Measurements from ENCODE around the gene MVD.

The MVD gene

DNA sequence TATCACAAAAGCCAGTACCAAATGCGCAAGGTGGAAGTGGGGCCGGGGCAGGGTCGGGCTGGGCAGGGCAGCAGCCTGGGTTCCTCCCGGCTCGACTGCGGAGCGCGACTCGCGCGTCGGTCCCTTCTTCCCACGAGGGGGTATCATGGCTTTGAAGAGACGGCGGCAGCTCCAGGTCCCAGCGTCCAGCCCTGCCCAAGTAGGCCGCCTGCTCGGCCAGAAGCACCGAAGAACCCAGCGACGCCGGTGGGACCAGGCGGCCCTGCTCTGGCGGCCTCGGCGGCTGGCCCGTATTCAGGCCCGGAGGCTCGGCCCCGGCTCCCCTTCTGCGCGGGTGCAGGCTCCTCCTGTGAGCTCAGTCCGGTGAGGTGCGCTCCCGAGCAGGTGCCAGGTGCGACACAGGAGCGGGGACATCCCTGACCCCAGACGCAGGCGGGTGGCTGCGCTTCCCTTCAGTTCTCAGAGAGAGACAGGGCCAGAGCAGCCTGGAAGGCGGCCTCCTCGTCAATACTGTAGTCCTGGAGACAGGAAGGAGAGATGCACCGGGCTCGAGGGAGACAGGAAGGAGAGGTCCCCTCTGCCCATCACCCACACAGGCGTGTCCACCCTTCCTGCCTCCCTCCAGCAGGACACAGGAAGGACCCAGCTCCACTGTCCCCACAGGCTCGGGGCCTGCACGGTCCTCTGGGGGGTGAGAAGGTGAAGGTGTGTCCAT is 34.4 kb upstream of the MVD start:
- peaks cover 4 to 31% (median 21%) of the 10 kb centered on the region in 5 donors for H3K4me1 ChIP-seq (ENCODE audit: control insufficient read depth in 5 of 5, insufficient read depth in 5 of 5, low read length in 5 of 5)
- peaks cover 0 to 3% (median under 1%) of the 10 kb centered on the region in 5 donors for H3K27me3 ChIP-seq (ENCODE audit: control insufficient read depth in 5 of 5, insufficient read depth in 4 of 5, low read length in 5 of 5)
- peaks cover 0 to 53% (median 39%) of the 10 kb centered on the region in 5 donors for H3K36me3 ChIP-seq (ENCODE audit: control insufficient read depth in 5 of 5, insufficient read depth in 5 of 5, low read length in 5 of 5)
- H3K4me3 ChIP-seq (ENCODE audit: low read depth in 1 of 5, low read length in 5 of 5) = no peak overlapping the region
- H3K9ac ChIP-seq (ENCODE audit: low read length in 5 of 5) = no peak overlapping the region
- no peaks in the 10 kb centered on the region for H3K9me3 ChIP-seq (ENCODE audit: control insufficient read depth in 5 of 5, low read length in 5 of 5)
- no peak overlapping the region for H3K27ac ChIP-seq (ENCODE audit: low read depth, low read length)

DNA sequence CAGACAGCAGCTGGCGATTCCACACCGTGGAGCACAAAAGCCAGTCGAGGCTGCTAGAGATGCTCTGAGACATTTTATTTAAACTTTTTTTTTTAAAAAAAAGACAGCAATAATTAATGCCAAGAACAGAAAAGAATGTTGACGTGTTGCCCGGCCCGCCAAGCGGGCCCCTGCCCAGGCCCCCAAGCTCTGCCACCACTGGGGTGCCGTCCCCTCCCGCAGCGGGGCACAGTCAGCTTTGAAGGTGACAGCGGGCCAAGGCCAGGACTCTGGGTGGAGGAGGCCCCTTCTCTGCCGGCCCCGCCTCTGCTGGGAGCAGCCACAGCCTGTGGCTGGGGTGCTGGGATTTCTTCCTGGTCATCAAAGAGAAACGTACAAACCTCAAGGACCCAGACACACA is 33.5 kb upstream of the MVD start:
- Histone ChIP-seq H3K9me3 (ENCODE audit: control insufficient read depth in 5 of 5, low read length in 5 of 5) (no peaks in the 10 kb centered on the region), H3K27me3 (ENCODE audit: control insufficient read depth in 5 of 5, insufficient read depth in 4 of 5, low read length in 5 of 5) (peaks cover 0 to 6% (median 4%) of the 10 kb centered on the region in 5 donors), H3K4me3 (ENCODE audit: low read depth in 1 of 5, low read length in 5 of 5) (no peak overlapping the region), H3K27ac (ENCODE audit: low read depth, low read length) (no peak overlapping the region), H3K36me3 (ENCODE audit: control insufficient read depth in 5 of 5, insufficient read depth in 5 of 5, low read length in 5 of 5) (peaks cover 0 to 50% (median 39%) of the 10 kb centered on the region in 5 donors), H3K9ac (ENCODE audit: low read length in 5 of 5) (no peak overlapping the region), H3K4me1 (ENCODE audit: control insufficient read depth in 5 of 5, insufficient read depth in 5 of 5, low read length in 5 of 5) (peaks cover 0 to 29% (median 13%) of the 10 kb centered on the region in 5 donors)

DNA sequence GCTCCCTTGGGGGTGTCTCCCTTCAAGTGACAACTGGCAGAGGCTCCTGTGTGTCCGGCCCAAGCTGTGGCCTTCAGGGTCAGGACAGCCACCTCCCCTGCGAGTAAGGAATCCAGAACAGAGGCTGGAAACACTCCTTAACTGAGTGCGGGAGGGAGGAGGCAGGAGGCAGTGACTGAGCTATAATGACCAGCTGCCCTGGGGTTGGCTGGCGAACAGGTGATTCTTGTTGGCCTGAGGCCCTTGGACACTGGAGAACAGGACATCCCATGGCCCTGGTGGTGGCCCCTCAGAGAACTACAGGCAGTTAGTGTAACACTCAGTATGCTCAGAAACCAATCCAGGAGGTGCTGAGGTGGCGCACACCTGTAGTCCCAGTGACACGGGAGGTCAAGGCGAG is 32.9 kb upstream of the MVD start:
- H3K4me3 ChIP-seq (ENCODE audit: low read depth in 1 of 5, low read length in 5 of 5) = no peak overlapping the region
- H3K9ac ChIP-seq (ENCODE audit: low read length in 5 of 5) = no peak overlapping the region
- no peaks in the 10 kb centered on the region for H3K9me3 ChIP-seq (ENCODE audit: control insufficient read depth in 5 of 5, low read length in 5 of 5)
- H3K27me3 ChIP-seq (ENCODE audit: control insufficient read depth in 5 of 5, insufficient read depth in 4 of 5, low read length in 5 of 5) = peaks cover 3 to 13% (median 7%) of the 10 kb centered on the region in 5 donors
- peaks cover 0 to 27% (median 9%) of the 10 kb centered on the region in 5 donors for H3K4me1 ChIP-seq (ENCODE audit: control insufficient read depth in 5 of 5, insufficient read depth in 5 of 5, low read length in 5 of 5)
- H3K36me3 ChIP-seq (ENCODE audit: control insufficient read depth in 5 of 5, insufficient read depth in 5 of 5, low read length in 5 of 5) = peaks cover 0 to 50% (median 39%) of the 10 kb centered on the region in 5 donors
- no peak overlapping the region for H3K27ac ChIP-seq (ENCODE audit: low read depth, low read length)

DNA sequence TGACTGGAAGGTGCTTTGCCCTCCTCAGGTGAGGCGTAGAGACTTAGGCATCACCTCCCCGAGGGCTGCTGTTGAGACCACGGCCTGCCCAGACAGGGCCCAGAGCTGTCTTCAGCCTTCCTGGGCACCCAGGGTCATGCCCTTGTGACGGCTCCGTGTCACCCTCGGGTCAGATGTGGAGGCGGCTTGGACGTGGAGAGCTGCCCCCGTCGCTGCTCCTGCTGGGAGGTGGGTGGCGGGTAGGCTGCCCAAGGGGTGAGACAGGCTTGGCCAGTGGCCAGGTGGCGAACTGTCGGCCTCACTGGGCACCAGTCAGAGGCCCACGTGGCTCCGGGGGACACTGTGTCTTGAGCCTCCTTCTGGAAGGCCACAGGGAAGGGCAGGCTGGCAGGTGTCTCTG is 32.3 kb upstream of the MVD start:
- H3K4me3 ChIP-seq (ENCODE audit: low read depth in 1 of 5, low read length in 5 of 5) = no peak overlapping the region
- peaks cover 0 to 49% (median 37%) of the 10 kb centered on the region in 5 donors for H3K36me3 ChIP-seq (ENCODE audit: control insufficient read depth in 5 of 5, insufficient read depth in 5 of 5, low read length in 5 of 5)
- no peaks in the 10 kb centered on the region for H3K9me3 ChIP-seq (ENCODE audit: control insufficient read depth in 5 of 5, low read length in 5 of 5)
- peaks cover 8 to 15% (median 12%) of the 10 kb centered on the region in 5 donors for H3K27me3 ChIP-seq (ENCODE audit: control insufficient read depth in 5 of 5, insufficient read depth in 4 of 5, low read length in 5 of 5)
- peaks cover 0 to 22% (median 3%) of the 10 kb centered on the region in 5 donors for H3K4me1 ChIP-seq (ENCODE audit: control insufficient read depth in 5 of 5, insufficient read depth in 5 of 5, low read length in 5 of 5)
- H3K9ac ChIP-seq (ENCODE audit: low read length in 5 of 5) = no peak overlapping the region
- no peak overlapping the region for H3K27ac ChIP-seq (ENCODE audit: low read depth, low read length)

DNA sequence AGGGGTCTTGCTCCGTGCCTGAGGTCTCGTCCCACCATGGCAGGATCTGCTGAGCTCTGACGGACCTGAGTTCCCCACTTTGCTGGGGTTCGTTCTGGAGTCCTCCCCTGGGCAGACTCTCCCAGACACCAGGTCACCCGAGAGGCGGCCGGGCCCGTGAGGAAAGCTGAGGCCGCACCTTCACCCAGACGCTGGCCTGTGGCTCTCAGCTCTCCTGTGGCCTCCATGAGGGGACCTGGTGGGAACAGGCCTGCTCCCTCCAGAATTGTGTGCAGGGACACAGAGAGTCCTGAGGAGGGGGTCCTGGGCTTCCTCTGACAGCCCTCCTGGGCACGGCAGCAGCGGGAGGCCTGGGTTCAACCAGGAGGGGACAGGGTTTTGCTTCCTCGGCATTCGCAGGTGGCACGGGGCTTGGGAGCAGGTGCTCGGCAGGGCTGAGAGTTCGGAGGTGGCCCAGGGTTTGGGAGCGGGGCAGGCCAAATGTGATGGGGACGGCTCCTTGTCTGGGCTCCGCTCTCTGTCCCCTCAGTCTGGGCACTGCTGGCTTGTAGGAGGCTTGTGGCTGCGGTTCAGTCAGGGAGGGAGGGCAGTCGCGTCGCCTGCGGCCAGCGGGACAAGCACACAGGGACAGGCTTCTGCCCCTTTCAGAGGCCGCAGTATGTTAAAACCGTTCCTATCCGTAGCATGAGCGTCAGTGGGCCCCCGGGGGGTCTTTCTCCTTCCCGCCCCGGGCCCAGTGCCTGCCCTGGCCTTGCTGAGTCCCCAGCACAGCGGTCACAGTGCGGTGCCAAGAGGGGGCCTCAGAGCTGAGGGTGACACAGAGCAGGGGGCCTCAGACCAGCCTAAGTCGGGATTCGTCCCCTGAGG is 31.6 kb upstream of the MVD start:
- Histone ChIP-seq H3K27ac (ENCODE audit: low read depth, low read length) (no peak overlapping the region), H3K4me3 (ENCODE audit: low read depth in 1 of 5, low read length in 5 of 5) (no peak overlapping the region), H3K9me3 (ENCODE audit: control insufficient read depth in 5 of 5, low read length in 5 of 5) (no peaks in the 10 kb centered on the region), H3K4me1 (ENCODE audit: control insufficient read depth in 5 of 5, insufficient read depth in 5 of 5, low read length in 5 of 5) (peaks cover 0 to 14% (median 3%) of the 10 kb centered on the region in 5 donors), H3K9ac (ENCODE audit: low read length in 5 of 5) (no peak overlapping the region), H3K36me3 (ENCODE audit: control insufficient read depth in 5 of 5, insufficient read depth in 5 of 5, low read length in 5 of 5) (peaks cover 0 to 41% (median 30%) of the 10 kb centered on the region in 5 donors), H3K27me3 (ENCODE audit: control insufficient read depth in 5 of 5, insufficient read depth in 4 of 5, low read length in 5 of 5) (peaks cover 9 to 17% (median 15%) of the 10 kb centered on the region in 5 donors)

DNA sequence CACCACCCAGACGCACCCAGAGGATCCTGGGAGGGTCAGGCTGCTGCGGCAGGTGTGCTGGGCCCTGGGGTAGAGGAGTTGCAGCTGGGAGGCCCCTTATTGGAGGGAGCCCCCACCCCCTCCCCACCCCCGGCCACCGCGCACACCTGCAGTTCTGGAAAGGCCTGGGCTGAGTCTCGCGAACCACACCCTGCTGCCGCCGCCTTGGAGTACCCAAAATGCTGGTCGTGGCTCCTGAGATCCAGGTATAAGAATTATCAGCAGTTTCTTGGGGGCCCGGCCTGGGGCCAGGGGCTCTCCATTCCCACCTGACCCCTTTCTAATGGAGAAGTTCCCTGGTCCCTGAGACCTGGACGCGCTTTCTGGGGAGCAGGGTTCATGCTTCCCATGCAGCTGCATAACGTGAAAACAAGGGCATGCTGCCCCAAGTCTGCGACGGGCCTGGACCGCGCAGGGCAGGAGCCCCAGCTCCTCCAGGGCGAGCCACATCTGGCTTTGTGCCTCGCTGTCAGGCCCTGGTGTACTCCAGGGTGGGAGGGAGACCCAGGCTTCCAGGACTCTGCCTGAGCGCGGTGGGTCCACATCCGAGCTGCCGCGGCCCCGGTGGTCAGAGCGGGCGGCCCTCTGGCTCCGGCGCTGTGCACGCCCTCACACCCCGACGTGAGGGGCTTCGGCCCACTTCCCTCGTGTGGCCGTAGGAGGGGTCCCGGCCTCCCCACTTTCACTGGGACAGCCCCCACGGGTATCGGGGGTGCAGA is 30.7 kb upstream of the MVD start:
- H3K9me3 ChIP-seq (ENCODE audit: control insufficient read depth in 5 of 5, low read length in 5 of 5) = no peaks in the 10 kb centered on the region
- no peak overlapping the region for H3K27ac ChIP-seq (ENCODE audit: low read depth, low read length)
- peaks cover 0 to 33% (median 28%) of the 10 kb centered on the region in 5 donors for H3K36me3 ChIP-seq (ENCODE audit: control insufficient read depth in 5 of 5, insufficient read depth in 5 of 5, low read length in 5 of 5)
- peaks cover 0 to 12% (median 3%) of the 10 kb centered on the region in 5 donors for H3K4me1 ChIP-seq (ENCODE audit: control insufficient read depth in 5 of 5, insufficient read depth in 5 of 5, low read length in 5 of 5)
- no peak overlapping the region for H3K4me3 ChIP-seq (ENCODE audit: low read depth in 1 of 5, low read length in 5 of 5)
- no peak overlapping the region for H3K9ac ChIP-seq (ENCODE audit: low read length in 5 of 5)
- H3K27me3 ChIP-seq (ENCODE audit: control insufficient read depth in 5 of 5, insufficient read depth in 4 of 5, low read length in 5 of 5) = peaks cover 10 to 25% (median 15%) of the 10 kb centered on the region in 5 donors

DNA sequence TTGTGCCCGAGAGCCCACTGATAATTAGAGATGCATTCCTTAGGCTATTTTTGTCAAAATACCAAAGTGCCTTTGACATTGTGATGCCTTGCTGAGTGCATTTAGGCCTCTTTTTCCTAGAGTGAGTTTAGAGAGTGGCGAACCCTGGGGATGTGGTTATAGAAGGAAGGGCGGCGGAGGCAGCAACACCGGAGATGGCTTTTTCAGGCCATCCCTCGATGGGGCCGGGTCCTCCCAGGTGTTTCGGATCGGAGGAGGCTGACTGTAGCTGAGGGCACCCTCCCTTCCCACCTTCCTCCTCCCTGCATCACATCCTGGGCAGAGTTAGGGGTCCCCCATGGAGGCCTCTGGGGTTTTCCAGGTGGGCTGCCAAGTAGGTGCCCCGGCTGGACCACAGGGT is 30.0 kb upstream of the MVD start:
- H3K4me1 ChIP-seq (ENCODE audit: control insufficient read depth in 5 of 5, insufficient read depth in 5 of 5, low read length in 5 of 5) = peaks cover 0 to 12% (median 3%) of the 10 kb centered on the region in 5 donors
- H3K9ac ChIP-seq (ENCODE audit: low read length in 5 of 5) = no peak overlapping the region
- peaks cover 0 to 25% (median 20%) of the 10 kb centered on the region in 5 donors for H3K36me3 ChIP-seq (ENCODE audit: control insufficient read depth in 5 of 5, insufficient read depth in 5 of 5, low read length in 5 of 5)
- no peak overlapping the region for H3K4me3 ChIP-seq (ENCODE audit: low read depth in 1 of 5, low read length in 5 of 5)
- no peak overlapping the region for H3K27ac ChIP-seq (ENCODE audit: low read depth, low read length)
- peaks cover 15 to 31% (median 17%) of the 10 kb centered on the region in 5 donors for H3K27me3 ChIP-seq (ENCODE audit: control insufficient read depth in 5 of 5, insufficient read depth in 4 of 5, low read length in 5 of 5)
- no peaks in the 10 kb centered on the region for H3K9me3 ChIP-seq (ENCODE audit: control insufficient read depth in 5 of 5, low read length in 5 of 5)

DNA sequence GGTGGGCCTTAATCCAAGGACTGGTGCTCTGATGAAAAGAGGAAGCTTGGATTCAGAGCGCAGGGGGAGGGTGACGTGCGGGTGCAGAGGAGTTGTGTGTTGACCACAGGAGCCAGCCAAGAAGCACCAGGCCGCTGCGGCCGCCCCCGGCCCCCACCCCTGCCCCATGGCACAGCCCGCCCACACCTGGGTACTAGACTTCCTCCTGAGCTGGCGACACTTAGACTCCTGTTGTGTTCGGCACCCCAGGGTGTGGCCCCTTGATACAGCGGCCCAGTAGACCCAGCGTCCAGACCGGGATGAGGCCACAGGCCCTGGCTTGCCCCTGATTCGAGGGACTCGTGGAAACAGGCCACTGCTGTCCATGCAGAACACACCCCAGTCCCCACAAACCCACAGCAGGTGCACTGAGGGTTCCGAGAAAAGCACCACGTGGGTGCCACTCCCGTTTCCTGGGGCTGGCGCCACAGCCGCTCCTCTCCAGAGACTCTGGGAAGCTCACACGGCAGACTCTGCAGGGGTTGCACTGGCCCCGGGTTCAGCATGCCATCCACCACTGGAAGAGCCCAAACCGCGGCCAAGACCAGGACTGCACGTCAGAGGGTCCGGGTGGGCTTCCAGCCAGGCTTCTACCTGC is 29.2 kb upstream of the MVD start:
- H3K27ac ChIP-seq (ENCODE audit: low read depth, low read length) = no peak overlapping the region
- peaks cover 17 to 31% (median 23%) of the 10 kb centered on the region in 5 donors for H3K27me3 ChIP-seq (ENCODE audit: control insufficient read depth in 5 of 5, insufficient read depth in 4 of 5, low read length in 5 of 5)
- peaks cover 0 to 17% (median 12%) of the 10 kb centered on the region in 5 donors for H3K36me3 ChIP-seq (ENCODE audit: control insufficient read depth in 5 of 5, insufficient read depth in 5 of 5, low read length in 5 of 5)
- H3K4me1 ChIP-seq (ENCODE audit: control insufficient read depth in 5 of 5, insufficient read depth in 5 of 5, low read length in 5 of 5) = peaks cover 0 to 13% (median 3%) of the 10 kb centered on the region in 5 donors
- H3K9ac ChIP-seq (ENCODE audit: low read length in 5 of 5) = peak overlapping the region in 1 of 5 donors; percentile 30
- no peaks in the 10 kb centered on the region for H3K9me3 ChIP-seq (ENCODE audit: control insufficient read depth in 5 of 5, low read length in 5 of 5)
- H3K4me3 ChIP-seq (ENCODE audit: low read depth in 1 of 5, low read length in 5 of 5) = no peak overlapping the region

DNA sequence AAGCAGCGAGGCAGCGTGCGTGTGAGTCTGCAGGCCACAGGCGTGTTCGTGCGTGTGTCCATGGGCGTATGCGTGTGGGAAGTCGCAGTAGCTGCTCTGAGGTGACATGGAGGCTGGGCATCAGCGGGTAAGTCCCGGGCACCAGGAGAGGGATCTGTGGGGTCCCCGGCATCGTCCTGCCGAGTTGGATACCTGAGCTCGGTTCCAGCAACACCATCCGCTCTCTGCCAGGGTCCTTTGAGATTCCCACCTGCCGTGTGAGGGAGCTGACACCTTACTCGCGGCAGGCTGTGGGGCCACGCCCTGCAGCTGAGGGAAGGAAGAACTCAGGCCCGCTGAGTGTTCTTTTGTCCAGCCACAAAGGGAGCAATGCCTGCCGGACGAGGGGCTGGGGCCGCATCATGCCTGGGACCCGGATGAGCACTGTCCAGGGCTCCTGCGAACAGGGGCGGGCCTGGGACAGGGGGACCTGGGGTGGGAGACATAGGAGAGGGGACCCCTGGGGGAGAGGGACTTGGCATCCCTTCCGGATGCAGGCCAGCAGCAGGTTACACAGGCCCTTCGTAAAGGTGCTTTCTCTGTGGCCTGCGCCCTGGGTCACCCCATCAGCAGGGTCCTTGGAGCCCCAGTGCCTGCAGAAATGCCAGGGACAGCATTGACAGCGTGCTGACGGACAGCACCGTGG is 28.4 kb upstream of the MVD start:
- Histone ChIP-seq H3K9ac (ENCODE audit: low read length in 5 of 5) (no peak overlapping the region), H3K27me3 (ENCODE audit: control insufficient read depth in 5 of 5, insufficient read depth in 4 of 5, low read length in 5 of 5) (peaks cover 17 to 31% (median 24%) of the 10 kb centered on the region in 5 donors), H3K9me3 (ENCODE audit: control insufficient read depth in 5 of 5, low read length in 5 of 5) (no peaks in the 10 kb centered on the region), H3K4me3 (ENCODE audit: low read depth in 1 of 5, low read length in 5 of 5) (no peak overlapping the region), H3K27ac (ENCODE audit: low read depth, low read length) (no peak overlapping the region), H3K4me1 (ENCODE audit: control insufficient read depth in 5 of 5, insufficient read depth in 5 of 5, low read length in 5 of 5) (peaks cover 0 to 21% (median 11%) of the 10 kb centered on the region in 5 donors), H3K36me3 (ENCODE audit: control insufficient read depth in 5 of 5, insufficient read depth in 5 of 5, low read length in 5 of 5) (peaks cover 0 to 10% (median 6%) of the 10 kb centered on the region in 5 donors)
